Measurements from ENCODE around the gene VRTN. TPM values are rescaled to one million over a fixed set of nuclear protein-coding genes. Genes with fewer than 3 reads are reported as not detected.
"Not testable (repeated sequence)": the region's sequence is repeated elsewhere in the genome, so short reads cannot be mapped to it uniquely, and the experiment has no call there.

VRTN gene
- not detected for total RNA-seq

- intact Hi-C loops (cut with DNase I): no loop called here
- ATAC-seq: no peak
- DNase-seq (ENCODE audit: low spot score): no peak
Observed at GRCh38 chr14:74348241-74348734, at the start of gene VRTN. Gene VRTN, plus strand, starts transcription at chr14:74348471. Its CDS starts 8,313 bp downstream, at chr14:74356784.

GRCh38 chr14:74299061-74299545 is 49.2 kb upstream of the VRTN start:
- intact Hi-C loops (cut with DNase I): no loop called here
- no peak for DNase-seq (ENCODE audit: low spot score)

GRCh38 chr14:74301594-74302151 is 46.6 kb upstream of the VRTN start:
- DNase-seq (ENCODE audit: low spot score) (no peak), ATAC-seq (peak; percentile 2)

More at GRCh38 chr14:74299061-74299545, 49.2 kb upstream of the VRTN start:
- ATAC-seq: no peak

GRCh38 chr14:74302152-74302628 is 46.1 kb upstream of the VRTN start:
- DNase-seq (ENCODE audit: low spot score) (no peak), ATAC-seq (peak; percentile 81)
- intact Hi-C loops (cut with DNase I): no loop called here

More at GRCh38 chr14:74301594-74302151, 46.6 kb upstream of the VRTN start:
- intact Hi-C loops (cut with DNase I): no loop called here

- ATAC-seq: peak; percentile 99
- DNase-seq (ENCODE audit: low spot score): peak; percentile 95
- intact Hi-C loops (cut with DNase I): no loop called here
Observed at GRCh38 chr14:74302634-74303569, 45.4 kb upstream of the VRTN start, which contains the start of gene ABCD4. Gene ABCD4, minus strand, starts transcription at chr14:74302934. Its CDS starts 22 bp downstream, at chr14:74302912.

DNA sequence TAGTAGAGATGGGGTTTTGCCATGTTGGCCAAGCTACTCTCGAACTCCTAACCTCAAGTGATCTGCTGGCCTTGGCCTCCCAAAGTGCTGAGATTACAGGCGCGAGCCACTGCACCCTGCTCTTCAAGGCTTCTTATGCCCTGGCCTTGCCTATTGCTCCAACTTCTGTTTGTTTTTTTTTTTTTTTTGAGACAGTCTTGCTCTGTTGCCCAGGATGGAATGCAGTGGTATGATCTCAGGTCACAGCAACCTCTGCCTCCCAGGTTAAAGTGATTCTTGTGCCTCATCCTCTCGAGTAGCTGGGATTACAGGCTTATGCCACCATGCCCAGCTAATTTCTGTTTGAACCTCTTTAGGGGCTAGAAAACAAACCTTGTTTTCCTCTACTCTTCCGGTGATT is 39.6 kb upstream of the VRTN start:
- DNase-seq (ENCODE audit: low spot score): no peak
- intact Hi-C loops (cut with DNase I): no loop called here
- ATAC-seq: no peak

DNA sequence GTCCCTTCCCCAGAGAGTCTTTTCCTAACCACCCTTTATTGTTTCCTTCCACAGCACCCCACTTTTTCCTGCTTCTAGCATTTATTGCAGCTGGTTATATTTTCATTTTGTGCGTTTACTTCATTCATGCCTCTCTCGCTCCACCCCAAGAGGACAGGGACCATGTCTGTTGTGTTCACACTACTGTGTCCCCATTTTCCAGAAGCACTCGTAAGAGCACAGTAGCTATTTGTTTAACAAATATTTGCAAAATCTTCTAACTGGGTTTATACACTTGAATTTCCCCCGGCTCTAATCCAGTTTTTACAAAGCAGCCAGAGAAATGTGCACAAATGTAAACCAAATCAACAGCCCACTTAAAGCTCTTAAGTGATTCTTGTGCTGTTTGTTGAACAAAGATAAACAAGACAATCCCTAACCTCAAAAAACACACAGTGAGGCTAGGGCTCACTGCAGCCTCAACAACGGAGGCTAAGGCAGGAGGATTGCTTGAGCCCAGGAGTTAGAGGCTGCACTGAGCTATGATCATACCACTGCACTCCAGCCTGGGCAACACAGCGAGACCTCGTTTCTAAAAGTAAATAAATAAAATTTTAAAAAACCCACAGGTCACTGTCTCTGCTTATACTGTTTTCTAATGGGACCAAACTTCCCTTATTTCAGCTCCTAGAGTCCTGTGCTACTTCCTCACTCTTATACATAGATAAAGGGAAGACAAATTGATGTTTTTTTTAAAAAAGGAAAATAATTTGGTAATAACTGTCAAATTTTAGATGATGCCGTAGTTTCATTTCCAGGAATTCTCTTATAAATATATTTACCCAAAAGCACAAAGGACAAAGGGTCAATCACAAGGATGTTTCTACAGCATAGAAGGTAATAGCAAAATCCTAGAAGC is 38.9 kb upstream of the VRTN start:
- intact Hi-C loops (cut with DNase I): no loop called here
- no peak for ATAC-seq
- DNase-seq (ENCODE audit: low spot score): no peak

DNA sequence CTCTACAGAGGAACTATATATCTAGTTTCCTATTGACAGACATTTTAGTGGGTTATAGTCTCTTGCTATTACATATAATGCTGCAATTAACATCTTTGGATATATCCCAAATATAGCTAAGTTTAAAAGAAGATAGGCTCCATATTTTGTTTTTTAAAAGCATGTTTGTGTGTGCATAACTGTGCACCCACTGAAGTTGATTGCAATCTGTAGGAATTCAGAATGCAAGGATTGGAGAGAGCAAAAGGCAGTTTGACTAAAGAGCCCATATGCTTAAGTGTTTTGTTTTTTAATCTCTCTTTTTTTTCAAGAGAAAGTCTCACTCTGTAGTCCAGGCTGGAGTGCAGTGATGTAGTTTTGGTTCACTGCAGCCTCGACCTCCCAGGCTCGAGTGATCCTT is 36.1 kb upstream of the VRTN start:
- DNase-seq (ENCODE audit: low spot score) (no peak), ATAC-seq (no peak)
- intact Hi-C loops (cut with DNase I): no loop called here

- DNase-seq (ENCODE audit: low spot score) (no peak), ATAC-seq (no peak)
- intact Hi-C loops (cut with DNase I): no loop called here
Observed at GRCh38 chr14:74313601-74314000, 34.7 kb upstream of the VRTN start.

- DNase-seq (ENCODE audit: low spot score) (no peak), ATAC-seq (no peak)
- intact Hi-C loops (cut with DNase I): no loop called here
Observed at GRCh38 chr14:74314576-74314975, 33.7 kb upstream of the VRTN start.

DNA sequence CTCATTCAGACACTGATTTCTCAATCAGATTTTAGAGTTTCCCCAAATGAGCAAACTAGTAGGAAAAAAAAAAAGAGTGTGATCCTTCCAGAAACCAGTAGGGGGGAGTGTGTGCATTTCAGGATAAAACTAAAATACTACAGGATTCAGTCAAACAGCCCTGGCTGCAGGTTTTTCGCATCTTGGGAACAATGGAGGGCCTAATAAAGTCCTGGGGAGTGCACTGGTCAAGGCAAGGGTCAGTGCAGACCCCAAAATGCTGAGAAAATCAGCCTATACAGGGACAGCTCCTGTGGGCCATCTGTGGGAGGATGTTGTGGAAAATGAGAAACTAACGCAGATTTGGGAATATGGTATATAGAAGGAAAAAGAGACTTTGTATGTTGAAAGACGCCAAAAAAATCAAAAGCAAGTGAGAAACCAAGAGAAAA is 23.3 kb upstream of the VRTN start:
- intact Hi-C loops (cut with DNase I): no loop called here
- ATAC-seq (no peak), DNase-seq (ENCODE audit: low spot score) (no peak)

GRCh38 chr14:74325446-74325845 is 22.8 kb upstream of the VRTN start:
- DNase-seq (ENCODE audit: low spot score) (no peak), ATAC-seq (no peak)
- intact Hi-C loops (cut with DNase I): no loop called here

GRCh38 chr14:74326369-74327152 is 21.7 kb upstream of the VRTN start:
- DNase-seq (ENCODE audit: low spot score) (no peak), ATAC-seq (no peak)
- intact Hi-C loops (cut with DNase I): no loop called here

GRCh38 chr14:74329950-74330552 is 18.2 kb upstream of the VRTN start:
- ATAC-seq; intact Hi-C loops (cut with DNase I); DNase-seq (ENCODE audit: low spot score): not testable (repeated sequence)

- DNase-seq (ENCODE audit: low spot score) (no peak), ATAC-seq (no peak)
- intact Hi-C loops (cut with DNase I): no loop called here
Observed at GRCh38 chr14:74333909-74334308, 14.4 kb upstream of the VRTN start.

DNA sequence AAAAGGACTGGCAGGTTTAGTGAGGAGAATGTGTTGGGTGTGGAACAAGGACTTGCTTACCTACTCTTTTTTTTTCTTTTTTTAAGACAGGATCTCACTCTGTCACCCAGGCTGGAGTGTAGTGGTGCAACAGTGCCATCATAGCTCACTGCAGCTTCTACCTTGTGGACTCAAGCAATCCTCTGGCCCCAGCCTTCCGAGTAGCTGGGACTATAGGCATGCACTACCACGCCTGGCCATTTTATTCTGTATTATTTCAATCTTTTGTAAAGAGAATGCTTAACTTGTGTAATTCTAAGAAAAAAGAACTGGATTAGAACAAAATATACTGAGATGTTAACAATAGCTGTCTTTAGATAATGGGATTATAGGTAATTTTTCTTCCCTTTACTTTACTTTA is 1.9 kb upstream of the VRTN start:
- no peak for ATAC-seq
- DNase-seq (ENCODE audit: low spot score): no peak
- intact Hi-C loops (cut with DNase I): no loop called here

- intact Hi-C loops (cut with DNase I): no loop called here
- DNase-seq (ENCODE audit: low spot score) (no peak), ATAC-seq (no peak)
Observed at GRCh38 chr14:74347097-74347794, 1.0 kb upstream of the VRTN start.
